Measurements from ENCODE around the gene CFAP54.

CFAP54 gene

GRCh38 chr12:96803969-96804368 is 314.6 kb downstream of the CFAP54 start:
- DNase-seq (ENCODE audit: low read depth, low spot score): no peak
- TF ChIP-seq, protein P1, sequence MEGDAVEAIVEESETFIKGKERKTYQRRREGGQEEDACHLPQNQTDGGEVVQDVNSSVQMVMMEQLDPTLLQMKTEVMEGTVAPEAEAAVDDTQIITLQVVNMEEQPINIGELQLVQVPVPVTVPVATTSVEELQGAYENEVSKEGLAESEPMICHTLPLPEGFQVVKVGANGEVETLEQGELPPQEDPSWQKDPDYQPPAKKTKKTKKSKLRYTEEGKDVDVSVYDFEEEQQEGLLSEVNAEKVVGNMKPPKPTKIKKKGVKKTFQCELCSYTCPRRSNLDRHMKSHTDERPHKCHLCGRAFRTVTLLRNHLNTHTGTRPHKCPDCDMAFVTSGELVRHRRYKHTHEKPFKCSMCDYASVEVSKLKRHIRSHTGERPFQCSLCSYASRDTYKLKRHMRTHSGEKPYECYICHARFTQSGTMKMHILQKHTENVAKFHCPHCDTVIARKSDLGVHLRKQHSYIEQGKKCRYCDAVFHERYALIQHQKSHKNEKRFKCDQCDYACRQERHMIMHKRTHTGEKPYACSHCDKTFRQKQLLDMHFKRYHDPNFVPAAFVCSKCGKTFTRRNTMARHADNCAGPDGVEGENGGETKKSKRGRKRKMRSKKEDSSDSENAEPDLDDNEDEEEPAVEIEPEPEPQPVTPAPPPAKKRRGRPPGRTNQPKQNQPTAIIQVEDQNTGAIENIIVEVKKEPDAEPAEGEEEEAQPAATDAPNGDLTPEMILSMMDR (IDR thresholded peaks at IDR 0.05; ENCODE audit: low read depth, low read length): no peak
- H3K4me3 ChIP-seq (ENCODE audit: low read depth, low read length): no peak overlapping the region
- in situ Hi-C loops (cut with HindIII; ENCODE audit: low sequenced_read_pairs): no loop called here

GRCh38 chr12:96806272-96806671 is 316.9 kb downstream of the CFAP54 start:
- no peak for DNase-seq (ENCODE audit: low read depth, low spot score)
- in situ Hi-C loops (cut with HindIII; ENCODE audit: low sequenced_read_pairs): no loop called here
- no peak overlapping the region for H3K4me3 ChIP-seq (ENCODE audit: low read depth, low read length)
- TF ChIP-seq, protein P1 (IDR thresholded peaks at IDR 0.05; ENCODE audit: low read depth, low read length): no peak

DNA sequence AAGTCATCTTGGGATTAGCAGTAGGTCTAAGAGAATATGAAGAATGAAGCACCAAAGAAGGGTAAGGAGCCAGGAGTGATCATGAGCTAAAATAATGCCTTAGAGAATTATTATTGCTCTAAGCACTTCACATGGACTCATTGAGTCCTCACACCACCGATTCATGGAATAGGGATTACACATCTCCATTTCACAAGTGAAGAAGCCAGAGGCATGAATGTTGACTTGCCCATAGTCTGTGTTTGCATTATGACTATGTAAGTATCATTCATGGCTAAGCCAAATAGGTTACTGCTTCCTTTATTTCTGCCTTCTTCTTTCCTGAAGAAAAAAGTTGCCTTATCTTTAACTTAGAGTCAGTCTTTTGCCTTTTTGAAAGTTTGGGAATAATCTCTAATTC is 318.4 kb downstream of the CFAP54 start:
- no peak for DNase-seq (ENCODE audit: low read depth, low spot score)
- TF ChIP-seq, protein P1 (IDR thresholded peaks at IDR 0.05; ENCODE audit: low read depth, low read length): no peak
- in situ Hi-C loops (cut with HindIII; ENCODE audit: low sequenced_read_pairs): no loop called here
- no peak overlapping the region for H3K4me3 ChIP-seq (ENCODE audit: low read depth, low read length)

DNA sequence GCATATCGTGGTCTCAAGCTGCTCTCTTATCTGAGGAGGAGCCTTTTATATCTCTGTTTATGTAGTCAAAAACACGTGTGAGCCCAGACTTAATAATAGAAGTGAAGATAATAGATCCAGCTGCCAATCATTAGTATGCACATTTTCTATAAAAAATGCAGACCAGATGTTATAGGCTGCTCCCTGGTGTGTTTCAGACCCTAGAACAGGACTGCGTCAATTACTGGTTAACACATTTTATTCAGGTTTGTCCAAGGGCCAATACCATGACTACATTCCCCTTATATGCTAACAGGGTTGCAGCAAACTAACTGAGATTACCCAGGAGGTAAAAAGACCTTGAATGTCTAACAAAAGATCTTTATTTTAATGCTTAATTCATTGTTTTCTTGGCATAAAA is 319.2 kb downstream of the CFAP54 start:
- H3K4me3 ChIP-seq (ENCODE audit: low read depth, low read length): no peak overlapping the region
- in situ Hi-C loops (cut with HindIII; ENCODE audit: low sequenced_read_pairs): no loop called here
- DNase-seq (ENCODE audit: low read depth, low spot score): no peak
- TF ChIP-seq, protein P1 (IDR thresholded peaks at IDR 0.05; ENCODE audit: low read depth, low read length): no peak

DNA sequence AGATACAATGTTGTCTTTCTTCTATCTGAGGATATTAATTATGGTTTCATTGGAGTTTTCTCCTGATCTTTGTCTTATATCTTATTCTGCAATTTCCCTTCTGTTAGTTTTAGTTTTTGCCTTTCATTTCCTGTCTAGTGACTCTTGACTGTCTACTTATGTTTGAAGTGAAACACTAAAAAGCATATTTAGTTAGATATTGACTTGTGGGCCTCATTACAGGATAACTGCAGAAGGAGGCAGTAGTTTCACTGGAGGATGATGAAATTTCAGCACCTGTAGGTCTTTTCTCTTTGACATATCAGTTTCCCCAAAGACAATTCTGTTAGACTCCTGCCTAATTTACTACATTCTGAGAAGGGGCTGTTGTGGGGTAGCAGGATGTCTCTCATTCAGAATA is 320.1 kb downstream of the CFAP54 start:
- no peak for DNase-seq (ENCODE audit: low read depth, low spot score)
- TF ChIP-seq, protein P1 (IDR thresholded peaks at IDR 0.05; ENCODE audit: low read depth, low read length): no peak
- in situ Hi-C loops (cut with HindIII; ENCODE audit: low sequenced_read_pairs): no loop called here
- H3K4me3 ChIP-seq (ENCODE audit: low read depth, low read length): no peak overlapping the region

GRCh38 chr12:96810057-96810456 is 320.7 kb downstream of the CFAP54 start:
- peak; percentile 11 for DNase-seq (ENCODE audit: low read depth, low spot score)
- TF ChIP-seq, protein P1 (IDR thresholded peaks at IDR 0.05; ENCODE audit: low read depth, low read length): no peak

DNA sequence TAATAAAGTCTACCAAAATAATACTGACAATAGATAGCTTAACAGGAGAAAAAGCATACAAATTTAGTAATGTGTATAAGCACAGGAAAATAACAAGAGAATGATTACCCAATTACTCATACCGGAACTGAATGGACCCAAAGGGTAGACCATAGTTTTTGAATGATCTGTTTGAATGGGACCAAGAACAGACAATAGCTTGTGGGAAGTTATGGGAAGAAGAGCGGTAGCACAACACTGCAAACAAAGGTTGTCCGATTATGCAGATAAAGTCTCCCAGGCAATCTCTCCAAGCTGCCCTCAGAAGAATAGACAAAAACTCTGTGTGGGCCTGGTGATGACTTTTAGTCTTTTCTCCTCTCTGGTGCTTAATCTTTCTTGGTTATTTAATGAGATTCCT is 321.1 kb downstream of the CFAP54 start:
- TF ChIP-seq, protein P1 (IDR thresholded peaks at IDR 0.05; ENCODE audit: low read depth, low read length): no peak
- in situ Hi-C loops (cut with HindIII; ENCODE audit: low sequenced_read_pairs): no loop called here
- DNase-seq (ENCODE audit: low read depth, low spot score): peak; percentile 19
- H3K4me3 ChIP-seq (ENCODE audit: low read depth, low read length): no peak overlapping the region

More at GRCh38 chr12:96810057-96810456, 320.7 kb downstream of the CFAP54 start:
- no peak overlapping the region for H3K4me3 ChIP-seq (ENCODE audit: low read depth, low read length)
- in situ Hi-C loops (cut with HindIII; ENCODE audit: low sequenced_read_pairs): no loop called here
